ENCODE data around the gene SH3D21.

GRCh38 chr1:36304521-36304920, 1.6 kb upstream of the SH3D21 start:
- TF ChIP-seq, protein P1, sequence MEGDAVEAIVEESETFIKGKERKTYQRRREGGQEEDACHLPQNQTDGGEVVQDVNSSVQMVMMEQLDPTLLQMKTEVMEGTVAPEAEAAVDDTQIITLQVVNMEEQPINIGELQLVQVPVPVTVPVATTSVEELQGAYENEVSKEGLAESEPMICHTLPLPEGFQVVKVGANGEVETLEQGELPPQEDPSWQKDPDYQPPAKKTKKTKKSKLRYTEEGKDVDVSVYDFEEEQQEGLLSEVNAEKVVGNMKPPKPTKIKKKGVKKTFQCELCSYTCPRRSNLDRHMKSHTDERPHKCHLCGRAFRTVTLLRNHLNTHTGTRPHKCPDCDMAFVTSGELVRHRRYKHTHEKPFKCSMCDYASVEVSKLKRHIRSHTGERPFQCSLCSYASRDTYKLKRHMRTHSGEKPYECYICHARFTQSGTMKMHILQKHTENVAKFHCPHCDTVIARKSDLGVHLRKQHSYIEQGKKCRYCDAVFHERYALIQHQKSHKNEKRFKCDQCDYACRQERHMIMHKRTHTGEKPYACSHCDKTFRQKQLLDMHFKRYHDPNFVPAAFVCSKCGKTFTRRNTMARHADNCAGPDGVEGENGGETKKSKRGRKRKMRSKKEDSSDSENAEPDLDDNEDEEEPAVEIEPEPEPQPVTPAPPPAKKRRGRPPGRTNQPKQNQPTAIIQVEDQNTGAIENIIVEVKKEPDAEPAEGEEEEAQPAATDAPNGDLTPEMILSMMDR (IDR thresholded peaks at IDR 0.05) = no peak
- TF ChIP-seq POLR2A (IDR thresholded peaks at IDR 0.05) = no peak
